ENCODE data around the gene DCAF11.

GRCh38 chr14:24082411-24083080 is 32.0 kb upstream of the DCAF11 start:
- no peak for TF ChIP-seq POLR2AphosphoS5 (IDR thresholded peaks at IDR 0.05; ENCODE audit: low read depth, low read length)
- TF ChIP-seq POLR2A (IDR thresholded peaks at IDR 0.05; ENCODE audit: low read depth, low read length) = no peak
